ENCODE results near the gene LRRC75A. TPM values are rescaled to one million over a fixed set of nuclear protein-coding genes. Genes with fewer than 3 reads are reported as not detected.

LRRC75A gene
- total RNA-seq, 1 experiment from 2014 or later = 1.2 TPM

- in situ Hi-C loops (cut with HindIII; ENCODE audit: low pct_unique_long_range_greater_than_20kb, low sequenced_read_pairs) (no loop called here), intact Hi-C loops (cut with micrococcal nuclease; ENCODE audit: unreplicated experiment) (no loop called here)
- no peak overlapping the region for H3K4me3 ChIP-seq (ENCODE audit: low read depth in 2 of 2, low read length in 2 of 2)
- no peak overlapping the region for H3K27ac ChIP-seq (ENCODE audit: low read length)
- ATAC-seq (peak; percentile 12; the same call in 1 of the 2 replicates), DNase-seq (ENCODE audit: low read depth, low spot score) (no peak)
- H3K27me3 ChIP-seq (ENCODE audit: control insufficient read depth, insufficient read depth, low read length) = no peaks in the 10 kb centered on the region
- CTCF ChIA-PET = no interaction called here
- peaks cover 21% of the 10 kb centered on the region for H3K4me1 ChIP-seq (ENCODE audit: control insufficient read depth, insufficient read depth, low read length)
- H3K9me3 ChIP-seq (ENCODE audit: control insufficient read depth, insufficient read depth, low read depth, low read length) = no peaks in the 10 kb centered on the region
- POLR2A ChIA-PET = no interaction called here
- TF ChIP-seq TCF7L2 (IDR thresholded peaks at IDR 0.05; ENCODE audit: low read depth, low read length) (no peak), POLR2AphosphoS5 (IDR thresholded peaks at IDR 0.05; ENCODE audit: low read depth, low read length) (peak; percentile 52; the same call in 1 of the 2 replicates)
- peaks cover 10% of the 10 kb centered on the region for H3K36me3 ChIP-seq (ENCODE audit: control insufficient read depth, insufficient read depth, low read length)
- BruUV-seq (replicated peaks) = no TSS peak
Observed at GRCh38 chr17:16446338-16446983, 45.5 kb downstream of the LRRC75A start.

GRCh38 chr17:16444258-16444886 is 47.6 kb downstream of the LRRC75A start:
- no peak for DNase-seq (ENCODE audit: low read depth, low spot score)
- ChIA-PET POLR2A (no interaction called here), CTCF (no interaction called here)
- in situ Hi-C loops (cut with HindIII; ENCODE audit: low pct_unique_long_range_greater_than_20kb, low sequenced_read_pairs) (no loop called here), intact Hi-C loops (cut with micrococcal nuclease; ENCODE audit: unreplicated experiment) (no loop called here)
- Histone ChIP-seq H3K4me1 (ENCODE audit: control insufficient read depth, insufficient read depth, low read length) (peaks cover 28% of the 10 kb centered on the region), H3K9me3 (ENCODE audit: control insufficient read depth, insufficient read depth, low read depth, low read length) (no peaks in the 10 kb centered on the region), H3K27ac (ENCODE audit: low read length) (no peak overlapping the region), H3K36me3 (ENCODE audit: control insufficient read depth, insufficient read depth, low read length) (peaks cover 25% of the 10 kb centered on the region), H3K27me3 (ENCODE audit: control insufficient read depth, insufficient read depth, low read length) (no peaks in the 10 kb centered on the region), H3K4me3 (ENCODE audit: low read depth in 2 of 2, low read length in 2 of 2) (no peak overlapping the region)
- no TSS peak for BruUV-seq (replicated peaks)
- peak; percentile 27 for ATAC-seq
- TF ChIP-seq TCF7L2 (IDR thresholded peaks at IDR 0.05; ENCODE audit: low read depth, low read length) = no peak
- no peak for TF ChIP-seq SIN3A (IDR thresholded peaks at IDR 0.05; ENCODE audit: borderline replicate concordance, insufficient read depth, low read depth, low read length)
- no peak for TF ChIP-seq REST (IDR thresholded peaks at IDR 0.05; ENCODE audit: insufficient read depth in 1 of 2, low read depth in 2 of 2, low read length in 1 of 2)
- TF ChIP-seq CTCF (IDR thresholded peaks at IDR 0.05) = no peak
- no peak; the same call in 1 of the 2 replicates for TF ChIP-seq POLR2AphosphoS5 (IDR thresholded peaks at IDR 0.05; ENCODE audit: low read depth, low read length)

All from Panc1 (cell line).